Inflammatory macrophage treated with lipopolysaccharide for 4 hours (primary cell): Measurements from ENCODE around the gene SLC17A9.

Experiments
- DNase-seq: peaks from one replicate; pipeline ENCODE4 v3.0.0-alpha.2; 2020

Gene SLC17A9

GRCh38 chr20:63006540-63007359, 54.2 kb downstream of the SLC17A9 start, which contains the start of gene BHLHE23:
TSS of gene BHLHE23 (minus strand) at chr20:63006964. CDS start at chr20:63006774, 190 bp downstream.
- DNase-seq, result no peak

- no peak for DNase-seq
Observed at GRCh38 chr20:63007360-63007645, 54.8 kb downstream of the SLC17A9 start.

GRCh38 chr20:63007646-63008488, 55.4 kb downstream of the SLC17A9 start:
- DNase-seq, result no peak

- DNase-seq, result no peak
Observed at GRCh38 chr20:63008541-63009044, 56.1 kb downstream of the SLC17A9 start.

GRCh38 chr20:63009045-63009961, 56.8 kb downstream of the SLC17A9 start:
- peak; percentile 64 for DNase-seq

GRCh38 chr20:63009988-63010769, 57.7 kb downstream of the SLC17A9 start:
- DNase-seq, result peak; percentile 16

- DNase-seq, result no peak
Observed at GRCh38 chr20:63011798-63012197, 59.3 kb downstream of the SLC17A9 start.

GRCh38 chr20:63013207-63013606, 60.7 kb downstream of the SLC17A9 start:
- no peak for DNase-seq

GRCh38 chr20:63014287-63014686, 61.8 kb downstream of the SLC17A9 start:
- DNase-seq, result no peak

GRCh38 chr20:63014710-63015109, 62.2 kb downstream of the SLC17A9 start:
- no peak for DNase-seq

GRCh38 chr20:63015147-63015661, 62.7 kb downstream of the SLC17A9 start:
- DNase-seq, result no peak

- DNase-seq, result no peak
Observed at GRCh38 chr20:63015662-63016361, 63.3 kb downstream of the SLC17A9 start.

- no peak for DNase-seq
Observed at GRCh38 chr20:63016514-63017075, 64.1 kb downstream of the SLC17A9 start.

- no peak for DNase-seq
Observed at GRCh38 chr20:63017076-63017825, 64.7 kb downstream of the SLC17A9 start.

GRCh38 chr20:63017826-63018411, 65.4 kb downstream of the SLC17A9 start:
- DNase-seq, result no peak
